HepG2 (cell line): ENCODE results near the gene PHF5A. TPM values are rescaled to one million over a fixed set of nuclear protein-coding genes. Genes with fewer than 3 reads are reported as not detected.

ENCODE experiments used
- ESRRA ChIP-seq: sonication (generic); formaldehyde crosslinking; IDR thresholded peaks from 2 replicates; pipeline ENCODE4 v1.5.1; 2020; ENCODE audit warnings: mild to moderate bottlenecking, low read depth, missing genetic modification reagents
- FOXP1 ChIP-seq, 2 experiments: fragments of 450-650 bp in 1 of 2; IDR thresholded peaks; 2 replicates each; pipeline ENCODE4 v1.6.1; 2017 to 2018; ENCODE audit warnings: antibody characterized with exemption in 1 of 2
- NR2C2 ChIP-seq: sonication (generic); formaldehyde crosslinking; IDR thresholded peaks from 2 replicates; pipeline ENCODE4 v1.4.0; 2020; ENCODE audit warnings: missing genetic modification reagents, mild to moderate bottlenecking, moderate library complexity, borderline replicate concordance
- TCF7 ChIP-seq: sonication (generic); IDR thresholded peaks from 2 replicates; pipeline ENCODE4 v1.6.1; 2016; ENCODE audit warnings: antibody characterized with exemption, low read depth
- ZNF143 ChIP-seq: sonication (generic); formaldehyde crosslinking; IDR thresholded peaks from 2 replicates; pipeline ENCODE4 v1.4.0; 2020; ENCODE audit warnings: missing genetic modification reagents
- ZNF354B ChIP-seq: sonication (generic); formaldehyde crosslinking; IDR thresholded peaks from 2 replicates; pipeline ENCODE4 v1.8.0; 2022; ENCODE audit warnings: mild to moderate bottlenecking, missing genetic modification reagents
- polyA plus RNA-seq, 8 experiments: library from polyadenylated mRNA; depleted of rRNA in 3 of 8; stranded (reverse) in 7 of 8; unstranded in 1 of 8; fragments of >200 nt; fragmentation: Illumina TruSeq in 4 of 8; extraction: Trizol in 4 of 8; gene quantifications; 2 replicates each; pipeline versions ENCODE4 v1.2.1 to v1.2.3, GENCODE V29; 2011 to 2016; ENCODE audit warnings: low read depth in 4 of 8, missing spikeins in 1 of 8, mixed read lengths in 1 of 8; ENCODE audit not compliant: insufficient read depth in 1 of 8
- total RNA-seq, 5 experiments: library from RNA; depleted of rRNA; stranded (reverse); fragments of >200 nt; fragmentation: Illumina TruSeq; extraction: Trizol; gene quantifications; 2 replicates each; pipeline ENCODE4 v1.2.3, GENCODE V29; 2016; ENCODE audit warnings: low read depth in 1 of 5
- TF ChIP-seq, protein P1 (sequence below): sonication (generic); formaldehyde crosslinking; conservative IDR thresholded peaks from 2 replicates; pipeline ENCODE4 v1.4.0; 2020; ENCODE audit warnings: missing genetic modification reagents
- TF ChIP-seq, protein P2 (sequence below): sonication (generic); formaldehyde crosslinking; IDR thresholded peaks from 2 replicates; pipeline ENCODE4 v1.4.0; 2020; ENCODE audit warnings: missing genetic modification reagents
- TF ChIP-seq, protein P3 (sequence below): sonication (generic); formaldehyde crosslinking; IDR thresholded peaks from one replicate; pipeline ENCODE4 v1.5.1; 2020; ENCODE audit warnings: mild to moderate bottlenecking, missing genetic modification reagents; ENCODE audit errors: not compliant biosample characterization
- TF ChIP-seq, protein P4 (sequence below): sonication (generic); formaldehyde crosslinking; IDR thresholded peaks from 2 replicates; pipeline ENCODE4; 2020; ENCODE audit warnings: missing genetic modification reagents, mild to moderate bottlenecking, borderline replicate concordance

The PHF5A gene
- total and polyA plus RNA-seq, 2 of the 13 experiments (the other 11 are each of a cell fraction or from before 2014, with no cell fraction given), result 56.6 to 105 TPM

DNA sequence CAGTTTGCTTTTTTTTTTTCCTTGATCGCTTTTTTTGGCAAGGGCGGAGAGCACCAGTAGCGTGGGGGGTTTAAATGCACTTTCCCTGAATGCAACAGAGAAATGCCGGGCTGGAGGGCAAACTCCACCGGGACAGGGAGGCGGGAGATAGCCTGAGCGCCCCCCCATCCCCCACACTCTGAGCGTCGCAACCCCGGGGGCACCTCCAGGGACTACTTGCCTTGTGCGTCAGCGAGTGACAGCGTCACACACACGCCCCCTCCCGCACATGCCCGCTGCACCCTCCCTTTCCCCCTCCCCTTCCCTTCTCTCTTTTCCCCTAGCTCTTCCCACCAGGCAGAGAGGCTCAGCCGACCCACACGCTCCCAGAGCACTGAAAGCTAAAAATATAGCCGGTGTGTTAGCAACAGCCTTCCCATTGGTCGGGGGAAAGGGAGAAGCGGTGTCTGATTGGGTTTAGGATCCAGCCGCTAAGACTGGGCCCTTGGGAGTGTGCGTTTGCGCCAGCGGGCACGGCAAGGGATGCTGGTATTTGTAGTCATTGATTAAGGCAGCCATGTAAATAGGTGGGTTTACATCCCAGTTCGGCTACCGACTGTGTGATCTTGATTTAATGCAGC is 20.2 kb downstream of the PHF5A start (continued):
- peak; percentile 36; the same call in 1 of the 2 replicates for TF ChIP-seq TCF7
- TF ChIP-seq, protein P1, sequence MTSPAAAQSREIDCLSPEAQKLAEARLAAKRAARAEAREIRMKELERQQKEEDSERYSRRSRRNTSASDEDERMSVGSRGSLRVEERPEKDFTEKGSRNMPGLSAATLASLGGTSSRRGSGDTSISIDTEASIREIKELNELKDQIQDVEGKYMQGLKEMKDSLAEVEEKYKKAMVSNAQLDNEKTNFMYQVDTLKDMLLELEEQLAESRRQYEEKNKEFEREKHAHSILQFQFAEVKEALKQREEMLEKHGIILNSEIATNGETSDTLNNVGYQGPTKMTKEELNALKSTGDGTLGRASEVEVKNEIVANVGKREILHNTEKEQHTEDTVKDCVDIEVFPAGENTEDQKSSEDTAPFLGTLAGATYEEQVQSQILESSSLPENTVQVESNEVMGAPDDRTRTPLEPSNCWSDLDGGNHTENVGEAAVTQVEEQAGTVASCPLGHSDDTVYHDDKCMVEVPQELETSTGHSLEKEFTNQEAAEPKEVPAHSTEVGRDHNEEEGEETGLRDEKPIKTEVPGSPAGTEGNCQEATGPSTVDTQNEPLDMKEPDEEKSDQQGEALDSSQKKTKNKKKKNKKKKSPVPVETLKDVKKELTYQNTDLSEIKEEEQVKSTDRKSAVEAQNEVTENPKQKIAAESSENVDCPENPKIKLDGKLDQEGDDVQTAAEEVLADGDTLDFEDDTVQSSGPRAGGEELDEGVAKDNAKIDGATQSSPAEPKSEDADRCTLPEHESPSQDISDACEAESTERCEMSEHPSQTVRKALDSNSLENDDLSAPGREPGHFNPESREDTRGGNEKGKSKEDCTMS (CRISPR knock-in tag), result no peak
- TF ChIP-seq, protein P2, sequence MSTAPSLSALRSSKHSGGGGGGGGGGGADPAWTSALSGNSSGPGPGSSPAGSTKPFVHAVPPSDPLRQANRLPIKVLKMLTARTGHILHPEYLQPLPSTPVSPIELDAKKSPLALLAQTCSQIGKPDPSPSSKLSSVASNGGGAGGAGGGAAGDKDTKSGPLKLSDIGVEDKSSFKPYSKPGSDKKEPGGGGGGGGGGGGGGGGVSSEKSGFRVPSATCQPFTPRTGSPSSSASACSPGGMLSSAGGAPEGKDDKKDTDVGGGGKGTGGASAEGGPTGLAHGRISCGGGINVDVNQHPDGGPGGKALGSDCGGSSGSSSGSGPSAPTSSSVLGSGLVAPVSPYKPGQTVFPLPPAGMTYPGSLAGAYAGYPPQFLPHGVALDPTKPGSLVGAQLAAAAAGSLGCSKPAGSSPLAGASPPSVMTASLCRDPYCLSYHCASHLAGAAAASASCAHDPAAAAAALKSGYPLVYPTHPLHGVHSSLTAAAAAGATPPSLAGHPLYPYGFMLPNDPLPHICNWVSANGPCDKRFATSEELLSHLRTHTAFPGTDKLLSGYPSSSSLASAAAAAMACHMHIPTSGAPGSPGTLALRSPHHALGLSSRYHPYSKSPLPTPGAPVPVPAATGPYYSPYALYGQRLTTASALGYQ (CRISPR knock-in tag), result 0 out of 2 replicates have a peak, but pooled peaks have one; percentile 38
- peak; percentile 72; the same call in 1 of the 2 replicates for TF ChIP-seq NR2C2 (CRISPR knock-in tag)
- TF ChIP-seq, protein P3, sequence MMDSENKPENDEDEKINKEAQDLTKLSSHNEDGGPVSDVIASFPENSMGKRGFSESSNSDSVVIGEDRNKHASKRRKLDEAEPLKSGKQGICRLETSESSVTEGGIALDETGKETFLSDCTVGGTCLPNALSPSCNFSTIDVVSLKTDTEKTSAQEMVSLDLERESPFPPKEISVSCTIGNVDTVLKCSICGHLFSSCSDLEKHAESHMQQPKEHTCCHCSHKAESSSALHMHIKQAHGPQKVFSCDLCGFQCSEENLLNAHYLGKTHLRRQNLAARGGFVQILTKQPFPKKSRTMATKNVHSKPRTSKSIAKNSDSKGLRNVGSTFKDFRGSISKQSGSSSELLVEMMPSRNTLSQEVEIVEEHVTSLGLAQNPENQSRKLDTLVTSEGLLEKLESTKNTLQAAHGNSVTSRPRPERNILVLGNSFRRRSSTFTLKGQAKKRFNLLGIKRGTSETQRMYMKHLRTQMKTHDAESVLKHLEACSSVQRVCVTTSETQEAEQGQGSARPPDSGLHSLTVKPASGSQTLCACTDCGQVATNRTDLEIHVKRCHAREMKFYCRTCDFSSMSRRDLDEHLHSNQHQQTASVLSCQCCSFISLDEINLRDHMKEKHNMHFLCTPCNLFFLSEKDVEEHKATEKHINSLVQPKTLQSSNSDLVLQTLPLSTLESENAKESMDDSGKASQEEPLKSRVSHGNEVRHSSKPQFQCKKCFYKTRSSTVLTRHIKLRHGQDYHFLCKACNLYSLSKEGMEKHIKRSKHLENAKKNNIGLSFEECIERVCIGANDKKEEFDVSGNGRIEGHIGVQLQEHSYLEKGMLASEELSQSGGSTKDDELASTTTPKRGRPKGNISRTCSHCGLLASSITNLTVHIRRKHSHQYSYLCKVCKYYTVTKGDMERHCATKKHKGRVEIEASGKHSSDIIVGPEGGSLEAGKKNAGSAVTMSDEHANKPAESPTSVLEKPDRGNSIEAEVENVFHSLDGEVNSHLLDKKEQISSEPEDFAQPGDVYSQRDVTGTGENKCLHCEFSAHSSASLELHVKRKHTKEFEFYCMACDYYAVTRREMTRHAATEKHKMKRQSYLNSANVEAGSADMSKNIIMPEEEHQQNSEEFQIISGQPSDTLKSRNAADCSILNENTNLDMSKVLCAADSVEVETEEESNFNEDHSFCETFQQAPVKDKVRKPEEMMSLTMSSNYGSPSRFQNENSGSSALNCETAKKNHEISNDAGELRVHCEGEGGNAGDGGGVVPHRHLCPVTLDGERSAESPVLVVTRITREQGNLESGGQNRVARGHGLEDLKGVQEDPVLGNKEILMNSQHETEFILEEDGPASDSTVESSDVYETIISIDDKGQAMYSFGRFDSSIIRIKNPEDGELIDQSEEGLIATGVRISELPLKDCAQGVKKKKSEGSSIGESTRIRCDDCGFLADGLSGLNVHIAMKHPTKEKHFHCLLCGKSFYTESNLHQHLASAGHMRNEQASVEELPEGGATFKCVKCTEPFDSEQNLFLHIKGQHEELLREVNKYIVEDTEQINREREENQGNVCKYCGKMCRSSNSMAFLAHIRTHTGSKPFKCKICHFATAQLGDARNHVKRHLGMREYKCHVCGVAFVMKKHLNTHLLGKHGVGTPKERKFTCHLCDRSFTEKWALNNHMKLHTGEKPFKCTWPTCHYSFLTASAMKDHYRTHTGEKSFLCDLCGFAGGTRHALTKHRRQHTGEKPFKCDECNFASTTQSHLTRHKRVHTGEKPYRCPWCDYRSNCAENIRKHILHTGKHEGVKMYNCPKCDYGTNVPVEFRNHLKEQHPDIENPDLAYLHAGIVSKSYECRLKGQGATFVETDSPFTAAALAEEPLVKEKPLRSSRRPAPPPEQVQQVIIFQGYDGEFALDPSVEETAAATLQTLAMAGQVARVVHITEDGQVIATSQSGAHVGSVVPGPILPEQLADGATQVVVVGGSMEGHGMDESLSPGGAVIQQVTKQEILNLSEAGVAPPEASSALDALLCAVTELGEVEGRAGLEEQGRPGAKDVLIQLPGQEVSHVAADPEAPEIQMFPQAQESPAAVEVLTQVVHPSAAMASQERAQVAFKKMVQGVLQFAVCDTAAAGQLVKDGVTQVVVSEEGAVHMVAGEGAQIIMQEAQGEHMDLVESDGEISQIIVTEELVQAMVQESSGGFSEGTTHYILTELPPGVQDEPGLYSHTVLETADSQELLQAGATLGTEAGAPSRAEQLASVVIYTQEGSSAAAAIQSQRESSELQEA (CRISPR knock-in tag), result no peak
- TF ChIP-seq ESRRA (CRISPR knock-in tag), result peak; percentile 58; the same call in 1 of the 2 replicates
- TF ChIP-seq ZNF143, result peak; percentile 94
- TF ChIP-seq, protein P4, sequence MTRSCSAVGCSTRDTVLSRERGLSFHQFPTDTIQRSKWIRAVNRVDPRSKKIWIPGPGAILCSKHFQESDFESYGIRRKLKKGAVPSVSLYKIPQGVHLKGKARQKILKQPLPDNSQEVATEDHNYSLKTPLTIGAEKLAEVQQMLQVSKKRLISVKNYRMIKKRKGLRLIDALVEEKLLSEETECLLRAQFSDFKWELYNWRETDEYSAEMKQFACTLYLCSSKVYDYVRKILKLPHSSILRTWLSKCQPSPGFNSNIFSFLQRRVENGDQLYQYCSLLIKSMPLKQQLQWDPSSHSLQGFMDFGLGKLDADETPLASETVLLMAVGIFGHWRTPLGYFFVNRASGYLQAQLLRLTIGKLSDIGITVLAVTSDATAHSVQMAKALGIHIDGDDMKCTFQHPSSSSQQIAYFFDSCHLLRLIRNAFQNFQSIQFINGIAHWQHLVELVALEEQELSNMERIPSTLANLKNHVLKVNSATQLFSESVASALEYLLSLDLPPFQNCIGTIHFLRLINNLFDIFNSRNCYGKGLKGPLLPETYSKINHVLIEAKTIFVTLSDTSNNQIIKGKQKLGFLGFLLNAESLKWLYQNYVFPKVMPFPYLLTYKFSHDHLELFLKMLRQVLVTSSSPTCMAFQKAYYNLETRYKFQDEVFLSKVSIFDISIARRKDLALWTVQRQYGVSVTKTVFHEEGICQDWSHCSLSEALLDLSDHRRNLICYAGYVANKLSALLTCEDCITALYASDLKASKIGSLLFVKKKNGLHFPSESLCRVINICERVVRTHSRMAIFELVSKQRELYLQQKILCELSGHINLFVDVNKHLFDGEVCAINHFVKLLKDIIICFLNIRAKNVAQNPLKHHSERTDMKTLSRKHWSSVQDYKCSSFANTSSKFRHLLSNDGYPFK (CRISPR knock-in tag), result peak; percentile 76; the same call in 1 of the 2 replicates
- TF ChIP-seq ZNF354B (CRISPR knock-in tag), result no peak
- TF ChIP-seq FOXP1 (IDR thresholded peaks at IDR 0.05), result no peak; the same call in 1 of the 2 replicates
- TF ChIP-seq FOXP1 (CRISPR knock-in tag; IDR thresholded peaks at IDR 0.05), result peak; percentile 48
